Lower lobe of right lung (tissue), 2 donors: ENCODE measurements around the gene ZMIZ1. TPM values are rescaled to one million over a fixed set of nuclear protein-coding genes. Genes with fewer than 3 reads are reported as not detected.

ENCODE experiments used
- ATAC-seq, 2 donors: fragments of 200-7000 bp; cut with Tn5 transposase; one replicate each; pipeline ENCODE4 v1.9.1; 2020 to 2022; ENCODE audit warnings: mild to moderate bottlenecking in 2 of 2, moderate library complexity in 2 of 2
- DNase-seq: peaks from one replicate; pipeline ENCODE4 v3.0.0-alpha.2; 2020
- H3K27ac ChIP-seq: fragments of 200-600 bp; one replicate; pipeline ENCODE4 v1.8.0; 2022
- H3K27me3 ChIP-seq: fragments of 200-600 bp; one replicate; pipeline ENCODE4 v1.8.0; 2022; ENCODE audit warnings: low read depth
- H3K36me3 ChIP-seq: fragments of 200-600 bp; one replicate; pipeline ENCODE4 v1.8.0; 2022; ENCODE audit warnings: mild to moderate bottlenecking
- H3K4me1 ChIP-seq: fragments of 200-600 bp; one replicate; pipeline ENCODE4 v1.8.0; 2022
- H3K4me3 ChIP-seq: fragments of 200-600 bp; one replicate; pipeline ENCODE4 v1.8.0; 2022; ENCODE audit warnings: mild to moderate bottlenecking
- H3K9me3 ChIP-seq: fragments of 200-600 bp; one replicate; pipeline ENCODE4 v1.8.0; 2022
- CTCF ChIP-seq: fragments of 200-600 bp; IDR thresholded peaks from one replicate; pipeline ENCODE4 v1.8.0; 2022; ENCODE audit warnings: antibody characterized with exemption, mild to moderate bottlenecking
- intact Hi-C: fragments of 100-400 bp; cut with DNase I; formaldehyde crosslinking; loops from one replicate; pipeline ENCODE4 v1.11.0; 2022
- total RNA-seq: library from RNA; stranded (reverse); fragmentation: NEBNext Ultra II Directional; extraction: Animal tissue kit (Norgen Biotek cat#: 25700); gene quantifications from one replicate; pipeline ENCODE4 v1.2.1, GENCODE V29; 2021
- donor health status: DM: no; HTN: yes; CAD: no; lungs with severe emphysema.

Gene ZMIZ1
- total RNA-seq, 1 donor from 2014 or later = 102 TPM

- no peak for DNase-seq
- Histone ChIP-seq H3K27ac (peak overlapping the region; percentile 73), H3K36me3 (no peaks in the 10 kb centered on the region), H3K27me3 (no peaks in the 10 kb centered on the region), H3K4me3 (no peak overlapping the region), H3K4me1 (peaks cover 99% of the 10 kb centered on the region), H3K9me3 (no peaks in the 10 kb centered on the region)
- no peak for TF ChIP-seq CTCF
- no peak for ATAC-seq
- intact Hi-C loops = no loop called here
These were observed 180.7 kb downstream of the ZMIZ1 start for GRCh38 chr10:79249186-79250121.

- Histone ChIP-seq H3K9me3 (no peaks in the 10 kb centered on the region), H3K27ac (peak overlapping the region; percentile 73), H3K4me3 (no peak overlapping the region), H3K36me3 (peaks cover 5% of the 10 kb centered on the region), H3K4me1 (peaks cover 98% of the 10 kb centered on the region), H3K27me3 (no peaks in the 10 kb centered on the region)
- DNase-seq = peak; percentile 87
- intact Hi-C loops = no loop called here
- ATAC-seq = peak; percentile 48 to 49
- TF ChIP-seq CTCF = no peak
These were observed 181.5 kb downstream of the ZMIZ1 start for GRCh38 chr10:79250259-79250658.

GRCh38 chr10:79252450-79252849, 183.7 kb downstream of the ZMIZ1 start:
- no peaks in the 10 kb centered on the region for H3K27me3 ChIP-seq
- DNase-seq = no peak
- TF ChIP-seq CTCF = no peak
- peaks cover 86% of the 10 kb centered on the region for H3K4me1 ChIP-seq
- no peak overlapping the region for H3K4me3 ChIP-seq
- H3K9me3 ChIP-seq = no peaks in the 10 kb centered on the region
- intact Hi-C loops = no loop called here
- no peak overlapping the region for H3K27ac ChIP-seq
- ATAC-seq = no peak
- peaks cover 19% of the 10 kb centered on the region for H3K36me3 ChIP-seq

- DNase-seq = no peak
- peaks cover 24% of the 10 kb centered on the region for H3K36me3 ChIP-seq
- ATAC-seq = no peak
- no peaks in the 10 kb centered on the region for H3K27me3 ChIP-seq
- H3K4me3 ChIP-seq = no peak overlapping the region
- H3K4me1 ChIP-seq = peaks cover 84% of the 10 kb centered on the region
- H3K27ac ChIP-seq = no peak overlapping the region
- TF ChIP-seq CTCF = no peak
- intact Hi-C loops = no loop called here
- no peaks in the 10 kb centered on the region for H3K9me3 ChIP-seq
These were observed 184.2 kb downstream of the ZMIZ1 start for GRCh38 chr10:79252971-79253370.

- no peak overlapping the region for H3K4me3 ChIP-seq
- no peaks in the 10 kb centered on the region for H3K27me3 ChIP-seq
- no peaks in the 10 kb centered on the region for H3K9me3 ChIP-seq
- no peak for ATAC-seq
- H3K4me1 ChIP-seq = peaks cover 83% of the 10 kb centered on the region
- intact Hi-C loops = no loop called here
- H3K27ac ChIP-seq = no peak overlapping the region
- no peak for DNase-seq
- peaks cover 26% of the 10 kb centered on the region for H3K36me3 ChIP-seq
- no peak for TF ChIP-seq CTCF
These were observed 184.9 kb downstream of the ZMIZ1 start for GRCh38 chr10:79253704-79254103.
